Endothelial cell of umbilical vein (primary cell): ENCODE measurements around the gene BNC2. TPM values are rescaled to one million over a fixed set of nuclear protein-coding genes. Genes with fewer than 3 reads are reported as not detected.

Experiments
- BruUV-seq: library from RNA; stranded (reverse); fragments of 400-500 nt; replicated peaks from 2 replicates; lab custom pipeline; 2021; lab: Mats Ljungman, UMichigan
- CTCF ChIA-PET: fragments of 300-600, 350-600 bp; sonication (Branson Sonifier 250); formaldehyde crosslinking; loops from one replicate; lab custom pipeline; 2021; ENCODE audit warnings: antibody characterized with exemption, inconsistent platforms; lab: Charles Lee
- POLR2A ChIA-PET: fragments of 300-600, 350-600 bp; sonication (Branson Sonifier 250); formaldehyde crosslinking; loops from one replicate; lab custom pipeline; 2021; ENCODE audit warnings: antibody characterized with exemption, inconsistent platforms; lab: Charles Lee
- DNase-seq: peaks from one replicate; pipeline ENCODE4 v3.0.0-alpha.2; 2011; ENCODE audit warnings: low read depth, low spot score
- FAIRE-seq: peaks from 2 replicates; lab custom pipeline; 2011; peaks lifted over from hg19 to GRCh38; lab: Jason Lieb, UNC
- H2AFZ ChIP-seq: 2 replicates; pipeline ENCODE4 v1.6.0; 2012; ENCODE audit warnings: low read depth, low read length, control low read depth, inconsistent platforms
- H3K27ac ChIP-seq: 2 replicates; pipeline ENCODE4 v1.5.1; 2011; ENCODE audit warnings: low read depth, mild to moderate bottlenecking, control low read depth, low read length, moderate library complexity; ENCODE audit not compliant: insufficient read depth
- H3K27me3 ChIP-seq, 2 experiments: 2 replicates each; pipeline versions ENCODE4 v1.6.0 to v1.6.1; 2011; ENCODE audit warnings: low read length in 2 of 2, mixed read lengths in 1 of 2; ENCODE audit not compliant: control insufficient read depth in 2 of 2, insufficient read depth in 2 of 2
- H3K36me3 ChIP-seq, 2 experiments: 2 replicates in 1 of 2; 3 replicates in 1 of 2; pipeline ENCODE4 v1.5.1; 2011; ENCODE audit warnings: low read length in 2 of 2, mild to moderate bottlenecking in 1 of 2, moderate library complexity in 1 of 2; ENCODE audit not compliant: control insufficient read depth in 2 of 2, insufficient read depth in 2 of 2; ENCODE audit errors: extremely low read depth in 1 of 2
- H3K4me1 ChIP-seq: 3 replicates; pipeline ENCODE4 v1.5.1; 2011; ENCODE audit warnings: mild to moderate bottlenecking, low read length; ENCODE audit not compliant: control insufficient read depth, insufficient read depth; ENCODE audit errors: extremely low read depth
- H3K4me2 ChIP-seq: 2 replicates; pipeline ENCODE4 v1.6.1; 2011; ENCODE audit warnings: low read length, control low read depth, mixed read lengths; ENCODE audit not compliant: insufficient read depth
- H3K4me3 ChIP-seq, 3 experiments: fragments of 200-600 bp in 1 of 3; sonication (generic), shearing (Covaris generic) in 1 of 3; replicated peaks in 1 of 3; 2 replicates each; pipeline ENCODE4 v1.5.1; 2011 to 2016; ENCODE audit warnings: control low read depth in 3 of 3, low read length in 3 of 3, mild to moderate bottlenecking in 2 of 3, inconsistent platforms in 1 of 3, low read depth in 1 of 3, moderate library complexity in 1 of 3; ENCODE audit not compliant: insufficient read depth in 1 of 3
- H3K79me2 ChIP-seq: 2 replicates; pipeline ENCODE4 v1.6.0; 2012; ENCODE audit warnings: low read length, inconsistent platforms; ENCODE audit not compliant: control insufficient read depth, insufficient read depth
- H3K9ac ChIP-seq: replicated peaks from 2 replicates; pipeline ENCODE3; 2011; ENCODE audit warnings: low read length, control low read depth; ENCODE audit not compliant: insufficient read depth; ENCODE audit errors: extremely low read depth
- H3K9me1 ChIP-seq: replicated peaks from 3 replicates; pipeline ENCODE4 v1.6.0; 2011; ENCODE audit warnings: mild to moderate bottlenecking, low read length; ENCODE audit not compliant: control insufficient read depth, insufficient read depth; ENCODE audit errors: extremely low read depth
- H3K9me3 ChIP-seq: replicated peaks from 2 replicates; pipeline ENCODE4 v1.5.1; 2012; ENCODE audit warnings: low read length, inconsistent platforms; ENCODE audit not compliant: control insufficient read depth, insufficient read depth
- H4K20me1 ChIP-seq: replicated peaks from 2 replicates; pipeline ENCODE3; 2011; ENCODE audit warnings: mild to moderate bottlenecking, low read length; ENCODE audit not compliant: control insufficient read depth, insufficient read depth; ENCODE audit errors: extremely low read depth
- CTCF ChIP-seq, 2 donors: IDR thresholded peaks; 1 replicate in 1 of 2; 2 replicates in 1 of 2; pipeline ENCODE4 v1.5.1; 2011; ENCODE audit warnings: low read length in 2 of 2, mild to moderate bottlenecking in 2 of 2, moderate library complexity in 2 of 2, control low read depth in 1 of 2, inconsistent platforms in 1 of 2, low read depth in 1 of 2; ENCODE audit not compliant: insufficient read depth in 1 of 2; ENCODE audit errors: extremely low read depth in 1 of 2
- EZH2 ChIP-seq: IDR thresholded peaks from 2 replicates; pipeline ENCODE4 v1.6.1; 2012; ENCODE audit warnings: borderline replicate concordance, low read depth, mild to moderate bottlenecking, moderate library complexity, low read length, inconsistent platforms; ENCODE audit not compliant: severe bottlenecking
- FOS ChIP-seq: IDR thresholded peaks from 2 replicates; pipeline ENCODE4 v1.6.1; 2011; ENCODE audit warnings: mild to moderate bottlenecking, low read length, moderate library complexity, borderline replicate concordance; ENCODE audit not compliant: insufficient read depth
- GATA2 ChIP-seq: IDR thresholded peaks from 2 replicates; pipeline ENCODE4 v1.7.0; 2011; ENCODE audit warnings: low read depth, mild to moderate bottlenecking, moderate library complexity, mixed read lengths, low read length; ENCODE audit not compliant: insufficient read length, insufficient read depth
- JUN ChIP-seq: IDR thresholded peaks from 2 replicates; pipeline ENCODE4 v1.6.1; 2011; ENCODE audit warnings: borderline replicate concordance, low read depth; ENCODE audit not compliant: insufficient read length, insufficient read depth
- MAX ChIP-seq: IDR thresholded peaks from 2 replicates; pipeline ENCODE4 v1.6.1; 2011; ENCODE audit not compliant: insufficient read depth, insufficient read length
- MYC ChIP-seq: IDR thresholded peaks from one replicate; pipeline ENCODE4 v1.6.1; 2011; ENCODE audit warnings: mild to moderate bottlenecking, low read depth, low read length
- POLR2A ChIP-seq: IDR thresholded peaks from 2 replicates; pipeline ENCODE4 v1.6.1; 2012; ENCODE audit warnings: low read depth, mild to moderate bottlenecking, control low read depth, low read length
- POLR2AphosphoS5 ChIP-seq: IDR thresholded peaks from 2 replicates; pipeline ENCODE4 v1.6.1; 2012; ENCODE audit warnings: low read depth, mild to moderate bottlenecking, control low read depth, low read length, moderate library complexity; ENCODE audit not compliant: insufficient read depth
- dilution Hi-C: fragments of 300-500 bp; cut with MboI; formaldehyde crosslinking; loops from one replicate; pipeline ENCODE4 v1.15.0; 2019; ENCODE audit warnings: low sequenced_read_pairs; ENCODE audit not compliant: extremely low pct_ligation_motif_present
- intact Hi-C: fragments of 100-400 bp; cut with micrococcal nuclease; formaldehyde crosslinking; loops from one replicate; pipeline ENCODE4 v1.10.0; 2022
- polyA plus RNA-seq, 4 experiments: library from polyadenylated mRNA; depleted of rRNA in 3 of 4; stranded (reverse) in 3 of 4; unstranded in 1 of 4; fragments of >200 nt; gene quantifications; 2 replicates each; pipeline versions ENCODE4 v1.2.1 to v1.2.3, GENCODE V29; 2011 to 2012; ENCODE audit warnings: missing spikeins in 1 of 4
- total RNA-seq: library from RNA; stranded (reverse); gene quantifications from 2 replicates; pipeline ENCODE4 v1.2.3, GENCODE V29; 2021

Gene BNC2
- total and polyA plus RNA-seq, 2 donors (not counting 3 experiments of a cell fraction or from before 2014, with no cell fraction given) = 12.1 to 34.3 TPM

GRCh38 chr9:16371306-16371705, 499.2 kb downstream of the BNC2 start:
- Histone ChIP-seq H3K4me3 (no peak overlapping the region), H3K4me1 (peaks cover 9% of the 10 kb centered on the region), H4K20me1 (no peaks in the 10 kb centered on the region), H3K9me3 (no peaks in the 10 kb centered on the region), H3K36me3 (no peaks in the 10 kb centered on the region), H3K9me1 (no peaks in the 10 kb centered on the region), H3K79me2 (no peaks in the 10 kb centered on the region), H3K9ac (no peak overlapping the region), H2AFZ (no peak overlapping the region), H3K4me2 (no peak overlapping the region), H3K27me3 (no peaks in the 10 kb centered on the region), H3K27ac (no peak overlapping the region)
- ChIA-PET POLR2A (no interaction called here), CTCF (interaction anchor here (0.9 kb wide), 1 partner anchor 15 kb away, joined by 4 read pairs; no protein-coding TSS in a partner anchor)
- DNase-seq (no peak), FAIRE-seq (no peak)
- intact Hi-C loops (no loop called here), dilution Hi-C loops (no loop called here)
- no TSS peak for BruUV-seq
- TF ChIP-seq FOS (no peak), POLR2A (no peak), CTCF (IDR thresholded peaks at IDR 0.05; ENCODE audit: extremely low read depth in 1 of 2, insufficient read depth in 1 of 2, low read depth in 1 of 2, low read length in 2 of 2) (no peak), GATA2 (no peak), POLR2AphosphoS5 (no peak), EZH2 (no peak), MYC (no peak), JUN (no peak), MAX (no peak)
